DOHH2 (cell line): Measurements from ENCODE around the gene POMGNT1.

Experiments used
- H3F3A ChIP-seq: fragments of 200-600 bp; sonication (generic), shearing (Covaris generic); 2 replicates; pipeline ENCODE4 v1.6.0; 2016; ENCODE audit warnings: antibody characterized with exemption, mild to moderate bottlenecking; ENCODE audit not compliant: control insufficient read depth, insufficient read depth
- H3K27ac ChIP-seq: fragments of 200-600 bp; sonication (generic); 2 replicates; pipeline ENCODE4 v1.5.1; 2014; ENCODE audit warnings: low read depth, mild to moderate bottlenecking, low read length, moderate library complexity
- H3K27me3 ChIP-seq: fragments of 200-600 bp; sonication (generic); 2 replicates; pipeline ENCODE4 v1.6.1; 2014; ENCODE audit warnings: mild to moderate bottlenecking, low read length, mixed read lengths; ENCODE audit not compliant: control insufficient read depth
- H3K36me3 ChIP-seq: fragments of 200-600 bp; sonication (generic); 2 replicates; pipeline ENCODE4 v1.6.1; 2014; ENCODE audit warnings: mild to moderate bottlenecking, low read length, moderate library complexity, mixed read lengths; ENCODE audit not compliant: control insufficient read depth
- H3K4me1 ChIP-seq: fragments of 200-600 bp; sonication (generic); 2 replicates; pipeline ENCODE4 v1.6.1; 2014; ENCODE audit warnings: mild to moderate bottlenecking, low read length, mixed read lengths; ENCODE audit not compliant: control insufficient read depth
- H3K4me2 ChIP-seq: fragments of 200-600 bp; sonication (generic); 2 replicates; pipeline ENCODE4 v1.6.0; 2014; ENCODE audit warnings: mild to moderate bottlenecking, low read length, moderate library complexity
- H3K4me3 ChIP-seq: fragments of 200-600 bp; sonication (generic); 2 replicates; pipeline ENCODE4 v1.5.1; 2014; ENCODE audit warnings: mild to moderate bottlenecking, low read length, mixed read lengths
- H3K79me2 ChIP-seq: fragments of 200-600 bp; sonication (generic); 2 replicates; pipeline ENCODE4 v1.6.1; 2014; ENCODE audit warnings: mild to moderate bottlenecking, low read length, mixed read lengths; ENCODE audit not compliant: control insufficient read depth
- H3K9me2 ChIP-seq: fragments of 200-600 bp; sonication (generic); replicated peaks from 2 replicates; pipeline ENCODE4 v1.6.1; 2014; ENCODE audit warnings: mild to moderate bottlenecking, low read length, mixed read lengths; ENCODE audit not compliant: control insufficient read depth
- H3K9me3 ChIP-seq: fragments of 200-600 bp; sonication (generic); 2 replicates; pipeline ENCODE4 v1.6.1; 2014; ENCODE audit warnings: antibody characterized with exemption, low read length, mixed read lengths; ENCODE audit not compliant: control insufficient read depth, insufficient read depth
- H4K20me1 ChIP-seq: fragments of 200-600 bp; sonication (generic); 2 replicates; pipeline ENCODE4 v1.6.0; 2014; ENCODE audit warnings: low read depth, mild to moderate bottlenecking, antibody characterized with exemption, low read length, moderate library complexity; ENCODE audit not compliant: control insufficient read depth, insufficient read depth
- CTCF ChIP-seq: fragments of 200-600 bp; sonication (generic); IDR thresholded peaks from one replicate; pipeline ENCODE4 v1.5.1; 2014; ENCODE audit warnings: antibody characterized with exemption, mild to moderate bottlenecking, low read depth, low read length; ENCODE audit not compliant: poor library complexity, severe bottlenecking
- EZH2phosphoT487 ChIP-seq: fragments of 200-600 bp; sonication (generic); IDR thresholded peaks from 2 replicates; pipeline ENCODE4 v1.6.1; 2017; ENCODE audit warnings: borderline replicate concordance, mild to moderate bottlenecking, antibody characterized with exemption, low read length, moderate library complexity, mixed read lengths

Gene POMGNT1

GRCh38 chr1:46174448-46175231 lies 23.6 kb downstream of the POMGNT1 start, which contains the start of gene TSPAN1:
TSPAN1 (plus strand) TSS chr1:46175087; CDS start chr1:46181108, 6,021 bp downstream.
- Histone ChIP-seq H3F3A (no peaks in the 10 kb centered on the region), H3K9me2 (no peaks in the 10 kb centered on the region), H3K4me3 (no peak within 1 kb of the TSS), H3K9me3 (no peaks in the 10 kb centered on the region), H4K20me1 (no peaks in the 10 kb centered on the region), H3K79me2 (no peaks in the 10 kb centered on the region), H3K36me3 (no peaks in the 10 kb centered on the region), H3K27ac (no peak within 1 kb of the TSS), H3K4me1 (peaks cover 21% of the 10 kb centered on the region), H3K27me3 (no peaks in the 10 kb centered on the region), H3K4me2 (no peak within 1 kb of the TSS)
- no peak for TF ChIP-seq CTCF
- no peak for TF ChIP-seq EZH2phosphoT487

- H3K9me2 ChIP-seq, result no peaks in the 10 kb centered on the region
- H3K4me3 ChIP-seq, result no peak overlapping the region
- H3K27me3 ChIP-seq, result no peaks in the 10 kb centered on the region
- no peaks in the 10 kb centered on the region for H4K20me1 ChIP-seq
- no peak overlapping the region for H3K4me2 ChIP-seq
- TF ChIP-seq CTCF, result no peak
- TF ChIP-seq EZH2phosphoT487, result no peak
- peaks cover 15% of the 10 kb centered on the region for H3K4me1 ChIP-seq
- H3K9me3 ChIP-seq, result no peaks in the 10 kb centered on the region
- H3F3A ChIP-seq, result no peaks in the 10 kb centered on the region
- H3K79me2 ChIP-seq, result no peaks in the 10 kb centered on the region
- H3K36me3 ChIP-seq, result no peaks in the 10 kb centered on the region
- H3K27ac ChIP-seq, result no peak overlapping the region
Observed at GRCh38 chr1:46173361-46173856, 24.8 kb downstream of the POMGNT1 start.

GRCh38 chr1:46172321-46172720 lies 25.9 kb downstream of the POMGNT1 start:
- H3K4me2 ChIP-seq, result no peak overlapping the region
- no peaks in the 10 kb centered on the region for H3K36me3 ChIP-seq
- H3K9me2 ChIP-seq, result no peaks in the 10 kb centered on the region
- H3K4me1 ChIP-seq, result peaks cover 19% of the 10 kb centered on the region
- H3K9me3 ChIP-seq, result no peaks in the 10 kb centered on the region
- no peaks in the 10 kb centered on the region for H3K79me2 ChIP-seq
- no peak overlapping the region for H3K4me3 ChIP-seq
- no peak overlapping the region for H3K27ac ChIP-seq
- H3F3A ChIP-seq, result no peaks in the 10 kb centered on the region
- no peaks in the 10 kb centered on the region for H4K20me1 ChIP-seq
- TF ChIP-seq EZH2phosphoT487, result no peak
- H3K27me3 ChIP-seq, result peaks cover 3% of the 10 kb centered on the region; the same call in 1 of the 2 replicates

- H3K9me3 ChIP-seq, result no peaks in the 10 kb centered on the region
- peaks cover 23% of the 10 kb centered on the region for H3K4me1 ChIP-seq
- H4K20me1 ChIP-seq, result no peaks in the 10 kb centered on the region
- H3K4me3 ChIP-seq, result no peak overlapping the region
- no peak overlapping the region for H3K4me2 ChIP-seq
- TF ChIP-seq EZH2phosphoT487 (no peak), CTCF (no peak)
- peaks cover 3% of the 10 kb centered on the region; the same call in 1 of the 2 replicates for H3K27me3 ChIP-seq
- no peaks in the 10 kb centered on the region for H3K36me3 ChIP-seq
- no peak overlapping the region for H3K27ac ChIP-seq
- H3K9me2 ChIP-seq, result no peaks in the 10 kb centered on the region
- H3F3A ChIP-seq, result no peaks in the 10 kb centered on the region
- no peaks in the 10 kb centered on the region for H3K79me2 ChIP-seq
Observed at GRCh38 chr1:46171871-46172270, 26.4 kb downstream of the POMGNT1 start.
